ENCODE results near the gene PLEKHN1.

DNA sequence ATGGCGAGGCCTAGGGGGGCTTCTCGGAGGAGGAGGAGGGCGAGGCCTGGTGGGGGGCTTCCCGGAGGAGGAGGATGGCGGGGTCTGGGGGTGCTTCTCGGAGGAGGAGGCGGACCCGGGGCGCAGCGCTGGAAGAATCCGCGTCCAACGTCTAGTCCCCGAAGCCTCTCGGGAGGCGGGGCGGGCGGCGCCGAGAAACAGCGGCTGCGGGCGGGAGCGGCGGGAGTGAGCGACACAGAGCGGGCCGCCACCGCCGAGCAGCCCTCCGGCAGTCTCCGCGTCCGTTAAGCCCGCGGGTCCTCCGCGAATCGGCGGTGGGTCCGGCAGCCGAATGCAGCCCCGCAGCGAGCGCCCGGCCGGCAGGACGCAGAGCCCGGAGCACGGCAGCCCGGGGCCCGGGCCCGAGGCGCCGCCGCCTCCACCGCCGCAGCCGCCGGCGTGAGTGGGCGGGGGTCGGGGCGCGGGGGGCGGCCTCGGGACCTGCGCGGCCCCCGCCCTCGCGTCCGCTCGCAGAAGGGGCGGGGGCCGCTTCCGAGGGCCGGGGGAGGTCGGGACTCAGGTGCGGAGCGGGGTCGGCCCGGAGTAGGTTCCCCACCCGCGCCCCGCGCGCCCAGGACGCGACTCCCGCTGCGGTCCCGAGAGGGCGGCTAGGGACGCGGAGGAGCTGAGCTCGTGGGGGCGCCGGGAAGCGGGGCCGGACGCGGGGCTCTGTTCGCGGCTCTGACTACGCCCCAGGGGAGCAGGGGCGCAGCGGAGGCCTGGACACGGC is 5.7 kb upstream of the PLEKHN1 start, which contains the start of gene KLHL17:
- TF ChIP-seq, protein P1, sequence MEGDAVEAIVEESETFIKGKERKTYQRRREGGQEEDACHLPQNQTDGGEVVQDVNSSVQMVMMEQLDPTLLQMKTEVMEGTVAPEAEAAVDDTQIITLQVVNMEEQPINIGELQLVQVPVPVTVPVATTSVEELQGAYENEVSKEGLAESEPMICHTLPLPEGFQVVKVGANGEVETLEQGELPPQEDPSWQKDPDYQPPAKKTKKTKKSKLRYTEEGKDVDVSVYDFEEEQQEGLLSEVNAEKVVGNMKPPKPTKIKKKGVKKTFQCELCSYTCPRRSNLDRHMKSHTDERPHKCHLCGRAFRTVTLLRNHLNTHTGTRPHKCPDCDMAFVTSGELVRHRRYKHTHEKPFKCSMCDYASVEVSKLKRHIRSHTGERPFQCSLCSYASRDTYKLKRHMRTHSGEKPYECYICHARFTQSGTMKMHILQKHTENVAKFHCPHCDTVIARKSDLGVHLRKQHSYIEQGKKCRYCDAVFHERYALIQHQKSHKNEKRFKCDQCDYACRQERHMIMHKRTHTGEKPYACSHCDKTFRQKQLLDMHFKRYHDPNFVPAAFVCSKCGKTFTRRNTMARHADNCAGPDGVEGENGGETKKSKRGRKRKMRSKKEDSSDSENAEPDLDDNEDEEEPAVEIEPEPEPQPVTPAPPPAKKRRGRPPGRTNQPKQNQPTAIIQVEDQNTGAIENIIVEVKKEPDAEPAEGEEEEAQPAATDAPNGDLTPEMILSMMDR (IDR thresholded peaks at IDR 0.05; ENCODE audit: low read length) = no peak
- no peak for TF ChIP-seq EZH2 (optimal IDR thresholded peaks at IDR 0.05; ENCODE audit: low read depth, low read length)
- no peak for TF ChIP-seq EZH2phosphoT487 (IDR thresholded peaks at IDR 0.05; ENCODE audit: low read length)
